Fibroblast of skin of right quadriceps (primary cell): ENCODE measurements around the gene PKD1.
A peak's percentile ranks its signal among the peaks of the same experiment; 100 is the strongest.

ENCODE experiments used
- DNase-seq: peaks from one replicate; pipeline ENCODE4 v3.0.0-alpha.2; 2013

The PKD1 gene

DNA sequence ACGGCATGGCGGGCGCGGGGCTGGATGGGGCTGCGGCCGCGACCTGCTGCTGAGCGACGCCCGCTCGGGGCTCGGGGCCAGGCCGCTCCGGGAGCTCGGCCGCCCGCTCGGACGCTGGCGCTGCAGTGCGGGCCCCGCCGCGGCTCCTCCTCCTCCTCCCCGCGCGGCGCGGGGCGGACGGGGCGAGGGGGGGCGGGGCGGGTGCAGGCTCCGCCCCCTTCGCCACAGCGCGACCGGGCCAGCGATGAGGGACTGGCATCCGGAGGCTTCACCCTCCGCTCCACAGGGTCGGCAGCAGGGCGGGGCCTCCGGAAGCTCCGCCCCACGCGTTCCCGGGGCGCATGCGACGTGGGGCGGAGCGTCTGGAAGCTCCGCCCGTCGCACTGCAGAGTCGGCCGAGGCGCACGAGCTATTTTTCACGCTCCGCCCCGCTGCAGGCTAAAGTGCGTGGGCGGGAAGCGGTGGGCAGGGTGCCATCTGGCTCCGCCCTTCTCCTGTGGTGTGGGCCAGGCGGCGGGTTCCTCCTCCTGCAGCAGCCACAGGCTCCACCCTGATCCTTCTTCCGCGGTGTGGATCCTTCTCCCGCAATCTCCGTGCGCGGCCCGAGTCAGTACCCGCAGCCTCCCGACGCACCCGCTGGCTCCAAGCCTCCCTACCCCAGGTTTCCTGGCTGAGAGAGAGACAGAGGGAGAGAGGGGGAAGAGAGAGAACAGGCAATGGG is at the start of gene PKD1:
TSS of gene PKD1 (minus strand) at position 129 of the 721 bp plus-strand sequence. CDS start 209 bp downstream, outside the sequence.
- peak; percentile 92 for DNase-seq

DNA sequence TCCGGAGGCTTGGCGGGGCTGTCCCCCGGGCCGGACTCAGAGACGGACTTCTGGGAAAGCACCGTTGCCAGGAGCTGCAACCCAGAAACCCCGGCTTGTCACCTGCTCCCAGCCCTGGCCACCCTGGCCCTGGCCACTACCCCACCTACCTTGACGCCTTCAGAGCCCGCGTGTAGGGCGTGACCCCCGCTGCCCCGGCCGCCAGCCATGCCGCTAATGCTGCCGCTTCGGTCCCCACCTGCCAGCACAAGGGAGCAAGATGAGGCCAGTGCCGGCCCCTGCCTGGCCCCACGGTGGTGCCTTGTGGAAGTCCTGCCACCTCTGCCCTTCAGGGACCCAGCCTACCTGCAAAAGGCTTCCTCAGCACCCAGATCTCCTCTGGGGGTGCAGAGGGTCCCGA is 49.3 kb upstream of the PKD1 start:
- no peak for DNase-seq

DNA sequence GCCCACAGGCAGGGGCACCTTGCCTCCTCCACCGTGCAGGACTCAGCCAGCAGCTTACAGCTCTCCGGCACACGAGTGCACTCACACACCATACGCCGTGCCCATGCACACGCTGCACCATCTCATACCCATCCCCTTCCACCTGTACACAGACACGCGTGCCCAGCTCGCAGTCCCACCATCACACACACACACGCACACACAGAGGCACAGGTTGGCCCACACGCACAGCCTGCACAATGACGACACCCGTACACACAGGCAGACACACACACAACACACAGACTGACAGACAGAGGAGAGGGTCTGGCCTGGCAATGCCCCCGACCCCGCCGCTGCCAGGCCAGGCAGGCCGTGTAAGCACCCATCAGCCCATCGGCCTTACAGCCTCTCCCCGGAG is 48.6 kb upstream of the PKD1 start:
- DNase-seq = no peak

DNA sequence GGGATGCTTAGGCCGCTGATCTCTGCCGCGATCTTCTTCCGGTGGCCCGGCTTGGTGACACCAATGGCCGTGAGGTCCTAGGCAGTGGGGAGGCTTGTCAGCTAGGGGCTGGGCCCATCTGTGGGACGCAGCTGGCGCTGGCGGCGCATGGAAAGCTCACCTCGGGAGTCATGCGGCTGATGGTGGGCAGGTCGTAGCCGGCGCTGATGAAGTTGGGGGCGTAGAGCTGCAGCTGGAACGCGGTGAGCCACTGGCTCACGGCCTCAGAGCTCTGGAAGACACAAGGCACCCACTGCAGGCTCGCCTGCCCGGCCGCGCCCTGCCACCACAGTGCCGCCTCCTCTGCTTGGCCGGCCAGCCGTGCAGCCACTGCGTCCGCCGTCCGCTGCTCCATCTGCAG is 48.0 kb upstream of the PKD1 start:
- no peak for DNase-seq

DNA sequence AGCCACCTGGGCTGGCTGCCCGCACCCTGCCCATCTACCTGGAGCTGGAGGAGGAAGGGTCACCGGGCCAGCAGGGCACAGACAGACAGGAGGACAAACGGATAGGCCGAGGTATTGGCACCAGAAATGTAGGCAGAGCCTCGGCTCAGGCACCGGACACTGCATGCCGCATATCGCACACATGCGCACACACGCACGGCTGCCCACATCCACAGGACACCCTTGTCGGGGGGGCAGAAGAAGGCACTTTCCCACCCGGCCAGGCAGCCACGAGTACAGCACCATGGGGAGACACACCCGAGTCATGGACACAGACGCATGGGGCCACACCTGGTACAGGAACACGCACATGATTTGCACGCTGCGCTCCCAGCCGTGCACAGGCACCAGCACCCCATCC is 46.3 kb upstream of the PKD1 start:
- no peak for DNase-seq

DNA sequence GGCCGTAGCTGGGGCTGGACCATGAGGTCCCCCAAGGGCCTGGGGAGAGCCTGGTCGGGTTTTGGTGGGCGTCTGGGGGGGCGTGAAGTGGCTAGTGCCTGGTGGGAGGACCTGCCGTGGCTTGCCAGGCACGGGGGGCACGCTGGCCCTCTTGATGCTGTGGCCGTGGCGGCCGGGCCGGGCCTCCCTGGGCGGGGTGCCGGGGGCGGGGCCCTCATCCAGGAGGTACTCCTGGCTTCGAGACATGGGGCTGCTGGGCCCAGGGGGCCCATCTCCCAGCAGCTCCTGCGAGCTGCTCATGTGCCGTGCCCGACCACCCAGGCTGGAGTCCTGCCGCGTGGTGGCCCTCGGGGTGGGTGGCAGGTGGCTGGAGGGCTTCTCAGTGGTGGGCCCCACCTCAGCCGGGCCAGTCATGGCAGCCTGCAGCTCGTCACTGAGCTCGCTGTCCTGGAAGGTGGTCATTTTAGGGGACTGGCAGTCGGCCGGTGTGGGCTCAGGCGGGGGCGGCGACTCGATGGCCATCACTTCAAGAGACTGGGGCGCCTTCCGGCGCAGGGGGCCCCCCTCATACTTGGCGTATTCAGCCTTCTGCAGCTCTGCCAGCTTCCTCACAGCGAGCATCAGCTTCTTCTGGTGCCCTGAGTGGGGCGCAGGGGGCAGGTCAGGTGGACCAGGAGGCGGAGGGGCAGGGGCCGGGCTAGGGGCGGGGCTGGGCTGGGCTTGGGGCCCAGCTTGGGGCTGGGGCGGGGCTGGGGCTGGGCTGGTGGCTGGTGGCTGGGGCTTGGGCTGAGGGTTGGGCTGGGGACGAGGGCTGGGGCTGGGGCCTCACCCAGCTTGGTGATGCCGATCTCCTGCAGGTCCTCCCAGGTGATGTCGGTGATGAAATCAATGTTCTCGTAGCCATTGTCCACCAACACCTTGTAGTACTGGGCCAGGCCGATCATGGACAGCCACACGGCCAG is 45.5 kb upstream of the PKD1 start:
- DNase-seq = no peak

DNA sequence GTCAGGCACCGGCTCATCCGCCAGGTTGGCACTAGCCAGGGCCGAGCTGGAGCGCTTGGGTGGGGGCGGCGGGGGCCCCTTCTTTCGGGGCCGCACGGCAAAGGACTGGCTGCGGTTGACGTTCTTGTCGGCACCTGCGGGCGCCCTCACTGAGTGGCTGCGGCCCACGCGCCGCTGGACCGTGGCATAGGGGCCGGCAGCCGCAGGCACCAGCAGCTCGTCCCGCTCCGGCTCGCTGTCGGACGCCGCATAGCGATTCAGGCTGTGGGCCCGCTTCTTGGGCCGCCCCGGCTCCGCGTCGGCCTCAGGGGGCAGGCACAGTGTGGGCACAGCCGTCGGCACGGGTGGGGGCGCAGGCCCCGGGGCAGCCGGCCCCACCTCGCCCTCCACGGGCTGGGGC is 44.8 kb upstream of the PKD1 start:
- DNase-seq = no peak

DNA sequence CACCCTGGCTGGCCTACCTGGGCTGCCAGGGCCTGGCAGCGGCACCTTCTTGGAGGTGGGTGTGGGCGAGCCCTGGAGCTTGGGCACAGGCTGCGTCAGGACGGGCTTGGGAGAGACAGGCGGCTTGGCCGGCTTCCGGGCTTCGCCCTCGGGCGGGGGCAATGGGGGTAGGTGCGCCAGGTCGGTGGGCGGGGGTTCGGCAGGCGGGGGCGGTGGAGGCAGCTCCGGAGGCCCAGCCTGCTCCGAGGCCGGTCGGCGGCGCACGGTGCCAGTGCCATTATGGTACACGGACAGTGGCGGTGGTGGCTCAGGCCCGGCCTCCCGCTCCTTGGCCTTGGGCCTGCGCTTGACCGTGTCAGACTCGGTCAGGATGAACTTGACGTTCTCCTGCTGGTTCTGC is 43.9 kb upstream of the PKD1 start:
- DNase-seq = no peak

DNA sequence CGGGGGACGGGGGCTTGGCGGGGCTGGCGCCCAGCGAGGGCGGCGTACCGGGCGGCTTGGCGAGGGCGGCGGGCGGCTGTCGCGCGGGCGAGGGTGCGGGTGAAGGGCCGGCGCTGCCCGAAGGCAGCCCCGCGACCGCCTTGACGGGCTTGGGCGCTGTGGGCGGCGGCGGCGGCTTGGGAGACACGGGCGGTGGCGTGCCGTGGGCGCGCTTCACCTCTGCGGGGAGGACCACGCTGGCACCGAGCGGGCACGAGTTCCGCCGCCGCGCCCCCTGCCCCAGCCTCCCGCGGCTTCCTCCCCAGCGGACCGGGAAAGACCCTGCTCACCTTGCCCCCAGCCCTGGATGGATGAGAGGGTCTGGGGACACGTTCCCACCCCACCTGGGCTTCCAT is 43.4 kb upstream of the PKD1 start:
- DNase-seq = no peak

DNA sequence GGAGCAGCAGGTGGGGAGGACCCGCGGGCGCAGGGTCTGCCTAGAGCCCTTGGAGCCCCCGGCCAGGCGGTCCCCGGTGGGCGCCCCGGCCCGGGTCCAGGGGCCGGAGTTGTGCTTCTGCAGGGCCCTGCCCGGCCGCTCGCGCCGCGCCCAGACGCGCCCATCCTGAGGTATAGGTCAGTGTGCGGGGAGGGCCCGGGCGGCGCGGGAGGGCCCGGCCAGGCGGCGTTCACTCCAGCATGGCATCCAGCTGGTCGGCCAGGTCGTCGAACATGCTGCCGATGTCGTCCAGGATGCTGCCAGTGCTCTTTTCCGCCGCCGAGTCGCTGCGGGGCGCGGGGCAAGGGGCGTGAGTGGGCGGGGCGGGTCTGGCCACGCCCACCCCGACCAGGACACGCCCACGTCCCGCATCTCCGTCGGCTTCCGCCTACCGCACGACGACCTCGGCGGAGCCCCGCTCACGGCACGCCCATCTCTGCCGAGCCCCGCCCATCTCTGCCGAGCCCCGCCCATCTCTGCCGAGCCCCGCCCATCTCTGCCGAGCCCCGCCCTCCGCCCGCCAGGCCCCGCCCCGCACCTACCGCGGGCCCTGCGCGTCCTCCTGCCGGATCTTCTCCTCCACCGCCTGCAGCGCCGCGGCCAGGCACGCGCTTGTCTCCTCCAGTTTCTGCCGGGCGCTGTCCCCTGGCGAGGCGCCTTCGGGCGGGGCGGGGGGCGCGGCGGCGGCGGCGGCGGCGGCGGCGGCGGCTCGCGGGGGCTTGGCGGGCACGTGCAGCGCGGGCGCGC is 42.8 kb upstream of the PKD1 start:
- DNase-seq = peak; percentile 46

DNA sequence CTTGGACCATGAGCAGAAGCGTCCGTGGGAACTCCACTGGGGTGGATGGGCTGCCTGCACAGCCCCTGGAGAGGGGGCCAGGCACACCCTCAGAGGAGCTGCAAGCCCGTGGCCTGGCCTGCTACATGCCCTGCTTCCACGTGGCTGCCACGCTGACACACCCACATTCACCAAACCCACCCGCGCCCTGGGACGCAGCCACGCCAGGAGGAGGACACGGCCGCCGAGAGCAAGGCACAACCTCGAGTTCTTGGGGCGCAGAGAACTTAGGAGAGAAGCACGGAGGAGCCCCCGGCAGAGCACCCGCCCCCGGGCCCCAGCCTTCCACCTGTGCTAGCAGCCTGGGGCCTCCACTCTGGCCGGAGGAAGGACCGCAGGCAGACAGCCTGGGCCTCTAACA is 41.9 kb upstream of the PKD1 start:
- no peak for DNase-seq

DNA sequence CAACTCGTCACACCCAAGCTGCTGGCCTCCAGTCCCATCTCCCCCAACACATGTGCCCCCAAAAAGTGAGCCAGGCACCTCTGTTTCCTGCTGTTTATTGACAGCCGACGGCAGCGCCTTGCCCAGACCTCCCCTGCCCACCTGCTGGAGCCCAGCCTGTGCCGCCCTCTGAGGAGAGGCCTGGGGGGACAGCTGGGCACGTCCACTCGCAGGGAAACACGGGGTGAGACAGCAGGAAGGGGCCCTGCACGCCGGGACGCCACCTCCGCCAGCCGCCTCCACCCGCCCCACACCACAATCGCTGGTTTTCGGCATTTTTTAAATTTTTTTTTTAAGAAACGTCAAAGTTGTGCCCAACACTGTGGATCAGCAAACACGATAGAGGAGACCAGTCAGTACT is 41.4 kb upstream of the PKD1 start:
- no peak for DNase-seq

DNA sequence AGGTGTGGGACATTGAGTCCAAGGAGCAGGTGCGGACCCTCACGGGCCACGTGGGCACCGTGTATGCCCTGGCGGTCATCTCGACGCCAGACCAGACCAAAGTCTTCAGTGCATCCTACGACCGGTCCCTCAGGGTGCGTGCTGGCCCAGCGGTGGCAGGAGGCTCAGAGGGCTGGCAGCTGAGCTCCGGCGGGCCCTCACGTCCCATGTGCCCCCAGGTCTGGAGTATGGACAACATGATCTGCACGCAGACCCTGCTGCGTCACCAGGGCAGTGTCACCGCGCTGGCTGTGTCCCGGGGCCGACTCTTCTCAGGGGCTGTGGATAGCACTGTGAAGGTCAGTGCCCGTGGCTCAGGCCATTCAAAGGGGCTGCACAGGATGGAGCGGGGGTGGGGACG is 40.3 kb upstream of the PKD1 start:
- DNase-seq = no peak

DNA sequence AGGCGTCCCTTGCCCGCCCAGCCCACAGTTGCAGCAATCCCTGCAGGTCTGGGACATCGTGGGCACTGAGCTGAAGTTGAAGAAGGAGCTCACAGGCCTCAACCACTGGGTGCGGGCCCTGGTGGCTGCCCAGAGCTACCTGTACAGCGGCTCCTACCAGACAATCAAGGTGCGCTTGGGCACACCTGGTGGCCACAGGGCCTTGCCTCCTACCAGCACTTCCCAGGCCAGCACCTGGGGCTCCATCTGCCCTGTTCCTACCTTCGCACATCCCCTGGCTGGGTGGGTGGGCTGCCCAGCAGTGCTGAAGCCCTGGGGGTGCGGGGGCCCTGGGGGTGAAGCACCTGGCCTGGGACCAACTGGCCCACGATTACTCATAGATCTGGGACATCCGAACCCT is 39.8 kb upstream of the PKD1 start:
- no peak for DNase-seq

DNA sequence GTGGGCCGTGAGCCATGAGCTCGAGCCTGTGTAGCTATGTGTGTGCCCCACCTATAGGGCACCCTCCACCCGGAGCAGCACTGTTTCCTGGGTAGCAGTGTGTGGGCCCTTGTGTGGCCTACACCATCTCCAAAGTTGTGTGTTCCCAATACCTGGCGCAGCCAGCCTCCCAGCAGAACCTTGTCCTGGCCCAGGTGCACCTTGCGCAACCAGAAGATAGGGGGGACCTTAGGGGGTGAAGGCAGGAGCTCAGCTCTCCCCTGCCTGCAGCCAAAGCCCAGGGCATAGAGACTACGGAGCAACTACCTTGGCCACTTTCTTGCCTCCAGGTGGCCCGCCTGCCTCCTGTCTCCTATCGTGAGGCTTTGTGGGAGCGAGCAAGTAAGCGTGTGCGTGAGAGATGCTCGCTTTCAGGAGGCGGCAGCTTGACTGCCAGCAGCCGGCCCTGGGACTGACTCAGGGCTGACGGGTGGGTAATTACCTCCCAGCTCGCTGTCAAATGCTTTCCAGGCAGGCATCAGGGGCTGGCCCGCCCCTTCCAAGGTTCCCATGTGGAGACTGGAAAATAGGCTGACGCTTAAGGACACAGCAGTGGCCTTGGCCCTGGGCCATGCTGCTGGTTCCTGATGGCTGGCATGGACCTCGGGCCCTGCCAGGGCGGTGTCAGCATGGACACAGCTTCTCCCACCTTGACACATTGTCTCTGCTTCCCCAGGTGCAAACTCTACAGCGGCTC is 38.9 kb upstream of the PKD1 start:
- DNase-seq = no peak

DNA sequence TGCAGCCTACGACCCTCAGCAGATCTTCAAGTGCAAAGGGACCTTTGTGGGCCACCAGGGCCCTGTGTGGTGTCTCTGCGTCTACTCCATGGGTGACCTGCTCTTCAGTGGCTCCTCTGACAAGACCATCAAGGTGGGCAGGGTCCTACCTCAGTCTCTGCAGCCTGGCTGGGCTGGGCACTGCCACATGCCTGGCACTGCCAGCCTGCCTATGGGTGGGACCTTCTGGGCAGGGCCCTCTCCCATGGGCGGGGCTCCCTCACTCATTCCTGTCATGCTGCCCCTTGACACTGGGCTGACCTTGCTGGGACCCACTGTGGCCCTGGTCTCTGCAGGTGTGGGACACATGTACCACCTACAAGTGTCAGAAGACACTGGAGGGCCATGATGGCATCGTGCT is 38.2 kb upstream of the PKD1 start:
- DNase-seq = no peak

DNA sequence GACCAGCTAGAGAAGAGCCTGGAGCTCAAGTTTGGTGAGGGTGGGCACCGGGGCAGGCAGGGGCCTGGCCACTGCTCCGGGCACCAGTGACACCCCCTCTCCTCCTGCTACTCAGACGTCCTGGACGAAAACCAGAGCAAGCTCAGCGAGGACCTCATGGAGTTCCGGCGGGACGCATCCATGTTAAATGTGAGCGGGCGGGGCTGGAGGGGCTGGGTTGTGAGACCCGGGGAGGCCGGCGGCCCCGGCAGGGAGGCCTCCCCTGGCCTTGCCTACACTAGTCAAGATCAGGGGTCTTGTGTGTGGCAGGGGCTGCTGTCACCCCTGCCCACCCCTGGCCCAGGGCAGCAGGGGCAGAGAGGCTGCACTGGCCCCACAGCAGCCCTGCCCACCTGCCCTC is 37.7 kb upstream of the PKD1 start:
- DNase-seq = no peak

DNA sequence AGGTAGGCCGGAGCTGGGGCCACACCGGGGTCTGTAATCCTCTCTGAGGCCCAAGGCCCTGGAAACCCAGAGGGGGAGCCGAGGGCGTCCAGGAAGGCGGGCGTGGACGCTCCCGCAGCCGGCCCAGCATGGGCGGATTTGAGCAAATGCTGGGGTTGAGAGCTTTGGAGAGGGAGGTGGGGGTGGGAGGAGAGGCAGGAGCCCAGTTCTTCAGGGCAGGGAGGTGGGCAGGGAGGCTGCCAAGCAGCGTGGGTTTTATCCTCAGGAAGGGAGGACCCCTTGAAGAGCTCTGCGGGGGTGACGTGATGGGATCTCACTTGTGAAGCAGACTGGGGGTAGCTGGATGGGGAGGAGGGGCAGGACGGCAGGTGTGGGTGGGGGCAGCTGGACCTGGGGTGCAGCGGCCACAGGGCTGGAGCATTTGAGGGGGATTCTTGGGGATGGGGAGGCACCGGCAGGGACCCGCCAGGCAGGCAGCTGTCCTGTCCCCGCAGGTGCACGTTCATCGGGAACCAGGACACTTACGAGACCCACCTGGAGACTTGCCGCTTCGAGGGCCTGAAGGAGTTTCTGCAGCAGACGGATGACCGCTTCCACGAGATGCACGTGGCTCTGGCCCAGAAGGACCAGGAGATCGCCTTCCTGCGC is 37.1 kb upstream of the PKD1 start:
- no peak for DNase-seq

DNA sequence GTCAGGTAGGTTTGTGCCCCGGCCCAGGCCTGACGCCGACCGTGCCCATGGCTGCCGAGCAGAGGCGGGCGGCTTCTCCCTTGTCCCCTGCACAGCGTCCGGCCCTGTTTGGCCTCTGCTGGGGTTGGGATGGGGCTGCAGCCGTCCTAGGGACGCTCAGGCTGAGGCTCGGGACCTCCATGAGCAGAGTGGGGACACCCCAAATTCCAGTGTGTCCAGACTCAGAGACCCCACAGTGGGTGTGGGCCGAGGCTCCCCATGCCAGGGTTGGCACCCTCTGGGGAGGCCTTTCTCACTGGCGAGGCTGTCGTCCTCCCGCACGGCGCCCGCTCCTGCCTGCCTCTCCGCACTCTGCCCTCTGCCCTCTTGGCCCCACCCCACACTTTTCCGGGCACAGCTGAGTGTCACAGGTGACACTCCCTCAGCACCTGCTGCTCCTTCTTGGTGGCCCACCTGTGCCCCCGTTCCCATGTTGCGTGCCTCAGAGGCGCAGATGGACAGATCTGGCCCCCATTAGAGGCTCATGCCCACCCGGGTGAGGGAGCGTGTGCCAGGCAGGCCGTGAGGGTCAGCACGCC is 36.0 kb upstream of the PKD1 start:
- DNase-seq = no peak

DNA sequence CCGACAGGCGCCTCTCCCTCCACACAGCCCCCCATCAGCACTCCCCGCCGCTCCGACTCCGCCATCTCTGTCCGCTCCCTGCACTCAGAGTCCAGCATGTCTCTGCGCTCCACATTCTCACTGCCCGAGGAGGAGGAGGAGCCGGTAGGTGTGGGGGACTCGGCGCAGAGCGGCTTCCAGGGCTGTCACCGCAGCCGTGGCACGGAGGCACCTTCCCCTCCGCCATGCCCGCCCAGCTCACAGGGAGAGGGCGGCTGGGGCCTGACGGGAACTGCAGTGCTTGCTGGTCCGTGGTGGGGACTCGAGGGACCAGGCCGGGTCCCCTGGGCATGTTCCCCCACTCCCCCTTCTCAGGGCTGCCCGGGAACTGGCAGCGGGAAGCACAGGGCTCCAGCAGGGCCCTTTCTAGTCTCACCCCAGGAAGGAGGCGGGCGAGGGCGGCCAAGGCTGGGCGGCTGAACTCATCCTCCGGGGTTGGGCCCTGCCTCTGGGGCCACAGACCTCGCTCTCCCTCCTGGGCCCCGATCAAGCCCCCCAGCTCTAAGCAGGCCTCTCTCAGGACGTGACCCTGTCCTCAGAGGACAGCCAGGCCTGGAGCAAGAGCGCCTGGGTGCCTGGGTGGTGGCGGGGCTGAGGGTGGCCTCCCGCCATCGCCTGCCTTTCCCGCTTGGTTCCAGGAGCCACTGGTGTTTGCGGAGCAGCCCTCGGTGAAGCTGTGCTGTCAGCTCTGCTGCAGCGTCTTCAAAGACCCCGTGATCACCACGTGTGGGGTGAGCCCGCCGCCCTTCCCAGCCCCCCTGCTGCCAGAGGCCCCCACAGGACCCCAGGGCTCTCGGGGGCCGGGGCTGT is 35.1 kb upstream of the PKD1 start:
- DNase-seq = no peak

DNA sequence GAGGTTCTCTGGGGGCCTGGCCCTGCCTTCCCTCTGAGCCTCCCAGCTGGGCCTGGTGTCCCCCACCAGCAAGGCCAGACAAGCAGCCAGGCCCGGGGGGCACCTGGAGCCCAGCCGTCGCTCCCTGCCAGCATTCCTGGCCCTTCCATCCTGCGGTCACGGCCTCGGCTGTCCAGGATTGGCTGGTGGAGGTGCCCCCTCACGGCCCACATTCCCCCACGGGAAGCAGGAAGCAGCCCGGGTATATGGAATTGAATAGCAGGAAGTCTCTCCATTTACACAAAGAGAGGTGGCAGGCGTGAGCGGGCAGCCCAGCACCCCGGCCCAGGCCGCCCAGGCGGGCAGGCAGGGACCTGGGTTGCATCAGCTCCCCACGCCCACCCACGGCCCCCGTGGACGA is 34.4 kb upstream of the PKD1 start:
- DNase-seq = no peak
